HepG2 (cell line): ENCODE data around the gene GPR173. TPM values are rescaled to one million over a fixed set of nuclear protein-coding genes. Genes with fewer than 3 reads are reported as not detected.

ENCODE experiments used
- ARNT ChIP-seq: fragments of 450-650 bp; IDR thresholded peaks from 2 replicates; pipeline ENCODE4 v1.6.1; 2017
- HMGA1 ChIP-seq: sonication (generic); formaldehyde crosslinking; conservative IDR thresholded peaks from 2 replicates; pipeline ENCODE4 v1.4.0; 2020; ENCODE audit warnings: missing genetic modification reagents
- HOXA9 ChIP-seq: sonication (generic); formaldehyde crosslinking; IDR thresholded peaks from 2 replicates; pipeline ENCODE4 v1.8.1; 2022; ENCODE audit warnings: missing genetic modification reagents, mild to moderate bottlenecking, moderate library complexity, borderline replicate concordance
- IKZF4 ChIP-seq: sonication (generic); formaldehyde crosslinking; IDR thresholded peaks from 2 replicates; pipeline ENCODE4 v1.5.1; 2020; ENCODE audit warnings: borderline replicate concordance, mild to moderate bottlenecking, low read depth, missing genetic modification reagents; ENCODE audit errors: not compliant biosample characterization
- JARID2 ChIP-seq: sonication (generic); formaldehyde crosslinking; IDR thresholded peaks from 2 replicates; pipeline ENCODE4 v1.8.1; 2023; ENCODE audit warnings: missing genetic modification reagents, inconsistent platforms; ENCODE audit not compliant: insufficient replicate concordance
- MIXL1 ChIP-seq: IDR thresholded peaks from 2 replicates; pipeline ENCODE4 v1.6.1; 2016
- MTERF4 ChIP-seq: sonication (generic); formaldehyde crosslinking; IDR thresholded peaks from 2 replicates; pipeline ENCODE4 v1.8.0; 2023; ENCODE audit warnings: mild to moderate bottlenecking, missing genetic modification reagents
- MTF2 ChIP-seq: sonication (generic); formaldehyde crosslinking; IDR thresholded peaks from 2 replicates; pipeline ENCODE4 v1.5.0; 2020; ENCODE audit warnings: missing genetic modification reagents, borderline replicate concordance
- NAIF1 ChIP-seq: sonication (generic); formaldehyde crosslinking; IDR thresholded peaks from 2 replicates; pipeline ENCODE4 v1.5.0; 2020; ENCODE audit warnings: mild to moderate bottlenecking, missing genetic modification reagents, borderline replicate concordance
- NFIC ChIP-seq: IDR thresholded peaks from 2 replicates; pipeline ENCODE4 v1.6.1; 2012; ENCODE audit warnings: mild to moderate bottlenecking, low read length, inconsistent platforms
- NR2F2 ChIP-seq: IDR thresholded peaks from 2 replicates; pipeline ENCODE4 v1.6.1; 2012; ENCODE audit warnings: low read depth, inconsistent platforms, borderline replicate concordance
- RAD51 ChIP-seq: fragments of 450-650 bp; IDR thresholded peaks from 2 replicates; pipeline ENCODE4 v1.6.1; 2016; ENCODE audit warnings: borderline replicate concordance
- RFX1 ChIP-seq: fragments of 450-650 bp; IDR thresholded peaks from 2 replicates; pipeline ENCODE4 v1.6.1; 2017
- RXRA ChIP-seq: sonication (generic); formaldehyde crosslinking; IDR thresholded peaks from 2 replicates; pipeline ENCODE4 v1.5.1; 2020; ENCODE audit warnings: missing genetic modification reagents
- SNRNP70 ChIP-seq: fragments of 200-400 bp; formaldehyde crosslinking; IDR thresholded peaks from 2 replicates; pipeline ENCODE4 v1.6.1; 2017; ENCODE audit warnings: mild to moderate bottlenecking, low read depth, low read length, moderate library complexity
- THYN1 ChIP-seq: sonication (generic); formaldehyde crosslinking; IDR thresholded peaks from 2 replicates; pipeline ENCODE4 v1.8.1; 2023; ENCODE audit warnings: low read depth, mild to moderate bottlenecking, moderate library complexity, missing genetic modification reagents, borderline replicate concordance
- TRIM22 ChIP-seq: fragments of 450-650 bp; IDR thresholded peaks from 2 replicates; pipeline ENCODE4 v1.6.1; 2017
- ZBTB7B ChIP-seq: sonication (generic); formaldehyde crosslinking; IDR thresholded peaks from 2 replicates; pipeline ENCODE4 v1.4.0; 2020; ENCODE audit warnings: missing genetic modification reagents
- ZNF333 ChIP-seq: sonication (generic); formaldehyde crosslinking; IDR thresholded peaks from 2 replicates; pipeline ENCODE4 v1.4.0; 2020; ENCODE audit warnings: mild to moderate bottlenecking, missing genetic modification reagents, borderline replicate concordance
- ZNF512B ChIP-seq: sonication (generic); formaldehyde crosslinking; IDR thresholded peaks from 2 replicates; pipeline ENCODE4 v1.5.1; 2020; ENCODE audit warnings: missing genetic modification reagents, mild to moderate bottlenecking, borderline replicate concordance
- ZNF609 ChIP-seq: sonication (generic); formaldehyde crosslinking; IDR thresholded peaks from 2 replicates; pipeline ENCODE4 v1.4.0; 2020; ENCODE audit warnings: mild to moderate bottlenecking, missing genetic modification reagents, borderline replicate concordance
- polyA plus RNA-seq, 8 experiments: library from polyadenylated mRNA; depleted of rRNA in 3 of 8; stranded (reverse) in 7 of 8; unstranded in 1 of 8; fragments of >200 nt; fragmentation: Illumina TruSeq in 4 of 8; extraction: Trizol in 4 of 8; gene quantifications; 2 replicates each; pipeline versions ENCODE4 v1.2.1 to v1.2.3, GENCODE V29; 2011 to 2016; ENCODE audit warnings: low read depth in 4 of 8, missing spikeins in 1 of 8, mixed read lengths in 1 of 8; ENCODE audit not compliant: insufficient read depth in 1 of 8
- total RNA-seq, 5 experiments: library from RNA; depleted of rRNA; stranded (reverse); fragments of >200 nt; fragmentation: Illumina TruSeq; extraction: Trizol; gene quantifications; 2 replicates each; pipeline ENCODE4 v1.2.3, GENCODE V29; 2016; ENCODE audit warnings: low read depth in 1 of 5

Gene GPR173
- total and polyA plus RNA-seq, 2 of the 13 experiments (the other 11 are each of a cell fraction or from before 2014, with no cell fraction given), result 0.04 TPM; not detected in 1

- TF ChIP-seq MTERF4 (no peak), ZNF512B (no peak), RAD51 (no peak), ZNF609 (no peak), HOXA9 (CRISPR knock-in tag) (no peak), ARNT (no peak), THYN1 (CRISPR knock-in tag) (no peak), SNRNP70 (no peak), NAIF1 (CRISPR knock-in tag) (no peak), HMGA1 (no peak), NFIC (no peak), ZNF333 (no peak), MTF2 (no peak), IKZF4 (no peak), NR2F2 (no peak), RXRA (CRISPR knock-in tag) (no peak), TRIM22 (no peak), MIXL1 (no peak), JARID2 (no peak), RFX1 (no peak), ZBTB7B (CRISPR knock-in tag) (no peak)
Observed at GRCh38 chrX:53093748-53094581, 45.4 kb downstream of the GPR173 start, which contains the start of gene KANTR (continued).
